ENCODE data around the gene LRRC8D. TPM values are rescaled to one million over a fixed set of nuclear protein-coding genes. Genes with fewer than 3 reads are reported as not detected.

The LRRC8D gene
- total and polyA plus RNA-seq, 4 donors, result 7.1 to 17.4 (median 14.4) TPM

DNA sequence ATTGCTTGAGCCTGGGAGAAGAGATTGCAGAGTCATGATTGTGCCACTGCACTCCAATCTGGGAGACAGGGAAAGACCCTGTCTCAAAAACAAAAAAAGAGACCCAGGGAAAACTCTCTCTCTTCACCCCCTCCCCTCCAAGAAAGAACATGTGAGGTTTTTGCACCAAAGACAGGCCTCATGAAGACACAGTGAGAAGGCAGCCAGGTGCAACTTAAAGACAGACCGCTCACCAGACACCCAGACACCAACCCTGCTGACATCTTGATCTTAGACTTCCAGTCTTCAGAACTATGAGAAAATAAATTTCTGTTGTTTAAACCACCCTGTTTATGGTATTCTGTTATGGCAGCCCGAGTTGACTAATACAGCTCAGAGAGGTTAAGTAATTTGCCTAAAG, 13.3 kb upstream of the LRRC8D start:
- Histone ChIP-seq H3K4me3 (ENCODE audit: low read depth in 1 of 3, low read length in 3 of 3) (no peak overlapping the region), H3K4me1 (ENCODE audit: control insufficient read depth in 4 of 4, insufficient read depth in 4 of 4, low read length in 3 of 4) (no peaks in the 10 kb centered on the region), H3K27me3 (ENCODE audit: control insufficient read depth in 4 of 4, insufficient read depth in 4 of 4, low read length in 3 of 4) (no peaks in the 10 kb centered on the region), H3K27ac (ENCODE audit: low read depth in 1 of 2, low read length in 2 of 2) (no peak overlapping the region), H3K36me3 (ENCODE audit: control insufficient read depth in 4 of 4, insufficient read depth in 3 of 4, low read depth in 1 of 4, low read length in 3 of 4) (no peaks in the 10 kb centered on the region), H3K9ac (ENCODE audit: low read depth in 1 of 2, low read length in 2 of 2) (no peak overlapping the region), H3K9me3 (ENCODE audit: control insufficient read depth in 4 of 4, low read length in 3 of 4) (no peaks in the 10 kb centered on the region)
- TF ChIP-seq, protein P1, sequence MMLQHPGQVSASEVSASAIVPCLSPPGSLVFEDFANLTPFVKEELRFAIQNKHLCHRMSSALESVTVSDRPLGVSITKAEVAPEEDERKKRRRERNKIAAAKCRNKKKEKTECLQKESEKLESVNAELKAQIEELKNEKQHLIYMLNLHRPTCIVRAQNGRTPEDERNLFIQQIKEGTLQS (IDR thresholded peaks at IDR 0.05), result no peak
- TF ChIP-seq, protein P2, sequence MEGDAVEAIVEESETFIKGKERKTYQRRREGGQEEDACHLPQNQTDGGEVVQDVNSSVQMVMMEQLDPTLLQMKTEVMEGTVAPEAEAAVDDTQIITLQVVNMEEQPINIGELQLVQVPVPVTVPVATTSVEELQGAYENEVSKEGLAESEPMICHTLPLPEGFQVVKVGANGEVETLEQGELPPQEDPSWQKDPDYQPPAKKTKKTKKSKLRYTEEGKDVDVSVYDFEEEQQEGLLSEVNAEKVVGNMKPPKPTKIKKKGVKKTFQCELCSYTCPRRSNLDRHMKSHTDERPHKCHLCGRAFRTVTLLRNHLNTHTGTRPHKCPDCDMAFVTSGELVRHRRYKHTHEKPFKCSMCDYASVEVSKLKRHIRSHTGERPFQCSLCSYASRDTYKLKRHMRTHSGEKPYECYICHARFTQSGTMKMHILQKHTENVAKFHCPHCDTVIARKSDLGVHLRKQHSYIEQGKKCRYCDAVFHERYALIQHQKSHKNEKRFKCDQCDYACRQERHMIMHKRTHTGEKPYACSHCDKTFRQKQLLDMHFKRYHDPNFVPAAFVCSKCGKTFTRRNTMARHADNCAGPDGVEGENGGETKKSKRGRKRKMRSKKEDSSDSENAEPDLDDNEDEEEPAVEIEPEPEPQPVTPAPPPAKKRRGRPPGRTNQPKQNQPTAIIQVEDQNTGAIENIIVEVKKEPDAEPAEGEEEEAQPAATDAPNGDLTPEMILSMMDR (IDR thresholded peaks at IDR 0.05; ENCODE audit: low read depth, low read length, missing input control), result no peak
- TF ChIP-seq HNF4A (conservative IDR thresholded peaks at IDR 0.05) (no peak), NR2F2 (IDR thresholded peaks at IDR 0.05) (no peak), FOXA1 (IDR thresholded peaks at IDR 0.05) (no peak), TAF1 (conservative IDR thresholded peaks at IDR 0.05) (no peak), EGR1 (IDR thresholded peaks at IDR 0.05; ENCODE audit: low read depth in 2 of 2) (no peak), GABPA (IDR thresholded peaks at IDR 0.05 in 1 of 2, conservative IDR thresholded peaks at IDR 0.05 in 1 of 2) (no peak)
- TF ChIP-seq, protein P3, sequence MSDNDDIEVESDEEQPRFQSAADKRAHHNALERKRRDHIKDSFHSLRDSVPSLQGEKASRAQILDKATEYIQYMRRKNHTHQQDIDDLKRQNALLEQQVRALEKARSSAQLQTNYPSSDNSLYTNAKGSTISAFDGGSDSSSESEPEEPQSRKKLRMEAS (IDR thresholded peaks at IDR 0.05), result no peak
- TF ChIP-seq, protein P4, sequence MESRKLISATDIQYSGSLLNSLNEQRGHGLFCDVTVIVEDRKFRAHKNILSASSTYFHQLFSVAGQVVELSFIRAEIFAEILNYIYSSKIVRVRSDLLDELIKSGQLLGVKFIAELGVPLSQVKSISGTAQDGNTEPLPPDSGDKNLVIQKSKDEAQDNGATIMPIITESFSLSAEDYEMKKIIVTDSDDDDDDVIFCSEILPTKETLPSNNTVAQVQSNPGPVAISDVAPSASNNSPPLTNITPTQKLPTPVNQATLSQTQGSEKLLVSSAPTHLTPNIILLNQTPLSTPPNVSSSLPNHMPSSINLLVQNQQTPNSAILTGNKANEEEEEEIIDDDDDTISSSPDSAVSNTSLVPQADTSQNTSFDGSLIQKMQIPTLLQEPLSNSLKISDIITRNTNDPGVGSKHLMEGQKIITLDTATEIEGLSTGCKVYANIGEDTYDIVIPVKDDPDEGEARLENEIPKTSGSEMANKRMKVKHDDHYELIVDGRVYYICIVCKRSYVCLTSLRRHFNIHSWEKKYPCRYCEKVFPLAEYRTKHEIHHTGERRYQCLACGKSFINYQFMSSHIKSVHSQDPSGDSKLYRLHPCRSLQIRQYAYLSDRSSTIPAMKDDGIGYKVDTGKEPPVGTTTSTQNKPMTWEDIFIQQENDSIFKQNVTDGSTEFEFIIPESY (IDR thresholded peaks at IDR 0.05), result no peak
- DNase-seq (ENCODE audit: low spot score), result no peak
- WGBS, result 92% methylated on average over 2 of the region's 2 CpGs

DNA sequence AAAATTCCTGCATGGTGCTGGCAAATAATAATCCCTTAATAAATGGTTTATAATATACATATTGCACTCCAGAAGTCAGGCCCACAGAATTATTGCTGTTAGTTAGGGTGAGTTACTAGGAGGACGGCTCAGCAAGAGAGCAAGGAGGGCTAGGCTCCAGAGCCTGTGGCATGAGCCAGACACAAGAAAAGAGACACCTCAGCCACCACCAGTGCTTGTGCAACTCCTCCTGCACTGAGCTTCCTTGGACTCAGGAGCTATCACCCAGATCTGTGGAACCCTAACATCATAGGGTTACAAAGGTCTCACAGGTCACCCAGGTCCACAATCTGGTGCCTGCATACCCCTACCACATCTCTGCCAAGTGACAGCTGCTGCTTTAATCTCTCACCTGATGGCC, 12.8 kb upstream of the LRRC8D start:
- Histone ChIP-seq H3K4me1 (ENCODE audit: control insufficient read depth in 4 of 4, insufficient read depth in 4 of 4, low read length in 3 of 4) (no peaks in the 10 kb centered on the region), H3K4me3 (ENCODE audit: low read depth in 1 of 3, low read length in 3 of 3) (no peak overlapping the region), H3K9ac (ENCODE audit: low read depth in 1 of 2, low read length in 2 of 2) (no peak overlapping the region), H3K27ac (ENCODE audit: low read depth in 1 of 2, low read length in 2 of 2) (no peak overlapping the region), H3K36me3 (ENCODE audit: control insufficient read depth in 4 of 4, insufficient read depth in 3 of 4, low read depth in 1 of 4, low read length in 3 of 4) (no peaks in the 10 kb centered on the region), H3K9me3 (ENCODE audit: control insufficient read depth in 4 of 4, low read length in 3 of 4) (no peaks in the 10 kb centered on the region), H3K27me3 (ENCODE audit: control insufficient read depth in 4 of 4, insufficient read depth in 4 of 4, low read length in 3 of 4) (no peaks in the 10 kb centered on the region)
- WGBS, result 87% methylated on average over 1 of the region's 1 CpG
- TF ChIP-seq HNF4G (IDR thresholded peaks at IDR 0.05), result no peak
- TF ChIP-seq, protein P5, sequence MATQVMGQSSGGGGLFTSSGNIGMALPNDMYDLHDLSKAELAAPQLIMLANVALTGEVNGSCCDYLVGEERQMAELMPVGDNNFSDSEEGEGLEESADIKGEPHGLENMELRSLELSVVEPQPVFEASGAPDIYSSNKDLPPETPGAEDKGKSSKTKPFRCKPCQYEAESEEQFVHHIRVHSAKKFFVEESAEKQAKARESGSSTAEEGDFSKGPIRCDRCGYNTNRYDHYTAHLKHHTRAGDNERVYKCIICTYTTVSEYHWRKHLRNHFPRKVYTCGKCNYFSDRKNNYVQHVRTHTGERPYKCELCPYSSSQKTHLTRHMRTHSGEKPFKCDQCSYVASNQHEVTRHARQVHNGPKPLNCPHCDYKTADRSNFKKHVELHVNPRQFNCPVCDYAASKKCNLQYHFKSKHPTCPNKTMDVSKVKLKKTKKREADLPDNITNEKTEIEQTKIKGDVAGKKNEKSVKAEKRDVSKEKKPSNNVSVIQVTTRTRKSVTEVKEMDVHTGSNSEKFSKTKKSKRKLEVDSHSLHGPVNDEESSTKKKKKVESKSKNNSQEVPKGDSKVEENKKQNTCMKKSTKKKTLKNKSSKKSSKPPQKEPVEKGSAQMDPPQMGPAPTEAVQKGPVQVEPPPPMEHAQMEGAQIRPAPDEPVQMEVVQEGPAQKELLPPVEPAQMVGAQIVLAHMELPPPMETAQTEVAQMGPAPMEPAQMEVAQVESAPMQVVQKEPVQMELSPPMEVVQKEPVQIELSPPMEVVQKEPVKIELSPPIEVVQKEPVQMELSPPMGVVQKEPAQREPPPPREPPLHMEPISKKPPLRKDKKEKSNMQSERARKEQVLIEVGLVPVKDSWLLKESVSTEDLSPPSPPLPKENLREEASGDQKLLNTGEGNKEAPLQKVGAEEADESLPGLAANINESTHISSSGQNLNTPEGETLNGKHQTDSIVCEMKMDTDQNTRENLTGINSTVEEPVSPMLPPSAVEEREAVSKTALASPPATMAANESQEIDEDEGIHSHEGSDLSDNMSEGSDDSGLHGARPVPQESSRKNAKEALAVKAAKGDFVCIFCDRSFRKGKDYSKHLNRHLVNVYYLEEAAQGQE (IDR thresholded peaks at IDR 0.05), result no peak
- TF ChIP-seq YY1 (IDR thresholded peaks at IDR 0.05), result no peak
- no peak for TF ChIP-seq TAF1 (conservative IDR thresholded peaks at IDR 0.05)
- TF ChIP-seq HNF4A (conservative IDR thresholded peaks at IDR 0.05), result no peak
- no peak for TF ChIP-seq FOXA2 (IDR thresholded peaks at IDR 0.05)
- no peak for TF ChIP-seq NR2F2 (IDR thresholded peaks at IDR 0.05)
- TF ChIP-seq RAD21 (IDR thresholded peaks at IDR 0.05), result no peak
- TF ChIP-seq SP1 (IDR thresholded peaks at IDR 0.05), result no peak
- TF ChIP-seq, protein P3 (IDR thresholded peaks at IDR 0.05), result no peak
- TF ChIP-seq GABPA (IDR thresholded peaks at IDR 0.05 in 1 of 2, conservative IDR thresholded peaks at IDR 0.05 in 1 of 2), result no peak
- TF ChIP-seq, protein P4 (IDR thresholded peaks at IDR 0.05), result no peak
- no peak for TF ChIP-seq RXRA (IDR thresholded peaks at IDR 0.05)
- no peak for TF ChIP-seq JUND (IDR thresholded peaks at IDR 0.05)
- TF ChIP-seq EGR1 (IDR thresholded peaks at IDR 0.05; ENCODE audit: low read depth in 2 of 2), result no peak
- TF ChIP-seq FOXA1 (IDR thresholded peaks at IDR 0.05), result no peak
- TF ChIP-seq, protein P2 (IDR thresholded peaks at IDR 0.05; ENCODE audit: low read depth, low read length, missing input control), result no peak
- TF ChIP-seq, protein P1 (IDR thresholded peaks at IDR 0.05), result no peak
- DNase-seq (ENCODE audit: low spot score), result no peak

Data from liver (tissue), 9 donors.